NCI-H2196 treated with DMSO at 0.1 percent for 48 hours (cell line): Measurements from ENCODE around the gene MCRIP1.

Source experiments
- DNase-seq: peaks from one replicate; lab custom pipeline; 2025; ENCODE audit not compliant: unreplicated experiment; lab: John Stamatoyannopoulos, UW

MCRIP1 gene

DNA sequence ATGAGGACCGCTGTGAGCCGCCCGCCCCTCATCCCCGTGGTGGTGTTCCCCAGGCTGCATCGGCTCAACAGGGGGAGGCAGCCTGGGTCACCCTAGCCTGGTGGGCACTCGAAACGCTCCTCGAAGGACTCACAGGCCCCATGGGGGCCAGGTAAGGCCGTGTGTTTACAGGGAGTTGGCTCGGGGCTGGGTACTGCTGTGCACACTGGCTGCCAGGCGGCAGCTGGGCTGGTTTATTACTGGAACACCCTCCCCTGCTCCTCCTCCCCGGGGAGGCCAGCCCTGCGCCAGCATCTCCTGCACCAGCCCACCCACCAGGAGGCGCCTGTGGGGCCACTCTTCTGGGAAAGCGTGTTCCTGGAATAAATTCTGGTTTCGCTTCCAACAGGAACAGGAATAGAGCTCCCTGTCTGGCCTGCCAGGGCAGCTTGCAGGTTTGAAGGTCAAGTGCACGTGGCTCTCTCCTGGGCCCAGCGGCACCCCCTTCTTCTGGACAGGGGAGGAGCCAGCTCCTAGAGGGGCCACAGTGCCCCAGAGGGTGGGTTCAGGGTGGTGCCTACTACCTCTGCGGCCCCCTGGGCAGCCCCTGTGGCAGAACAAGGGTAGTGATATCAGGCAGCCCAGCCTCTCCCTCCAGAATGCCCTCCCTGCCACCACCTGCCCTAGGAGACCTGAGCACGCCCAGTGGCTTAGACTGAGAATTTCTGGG is 11.3 kb downstream of the MCRIP1 start:
- peak; percentile 96 for DNase-seq

DNA sequence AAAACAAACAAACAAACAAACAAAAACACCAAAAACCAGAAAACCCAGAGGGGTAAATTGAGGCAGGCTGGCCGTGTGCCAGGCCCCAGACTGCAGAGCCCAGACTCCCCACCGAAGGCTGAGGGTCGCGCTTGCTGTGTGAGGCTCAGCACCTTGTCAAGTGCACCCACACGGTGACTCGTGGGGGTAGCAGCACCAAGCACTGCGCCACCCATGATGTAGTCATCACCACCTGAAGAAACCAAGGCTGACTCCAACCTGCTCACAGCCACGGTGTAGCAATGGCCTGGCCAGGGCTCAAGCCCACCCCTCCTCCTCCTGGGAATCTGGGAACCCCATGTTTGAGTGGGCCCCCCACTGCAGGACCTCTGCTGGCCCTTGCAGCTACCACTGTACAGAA is 11.9 kb downstream of the MCRIP1 start:
- no peak for DNase-seq

DNA sequence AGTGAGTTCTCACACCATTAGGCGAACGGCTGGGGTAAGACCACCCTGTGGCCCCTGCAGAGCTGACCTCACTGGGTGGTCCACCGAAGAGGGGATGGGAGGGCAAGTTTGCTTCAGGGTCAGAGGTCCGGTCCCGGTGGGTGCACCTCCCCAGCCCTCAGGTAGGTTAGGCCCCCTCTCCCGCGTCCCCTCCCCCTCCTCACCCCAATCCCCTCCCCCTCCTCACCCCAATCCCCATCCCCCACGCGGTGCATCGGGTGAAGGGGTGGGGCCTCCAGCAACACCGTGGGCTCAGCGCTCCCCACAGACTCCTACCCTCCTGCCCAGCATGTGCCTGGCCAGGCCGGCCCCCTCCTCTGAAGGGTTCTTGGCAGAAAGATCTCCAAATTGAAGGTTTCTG is 13.4 kb downstream of the MCRIP1 start:
- no peak for DNase-seq

DNA sequence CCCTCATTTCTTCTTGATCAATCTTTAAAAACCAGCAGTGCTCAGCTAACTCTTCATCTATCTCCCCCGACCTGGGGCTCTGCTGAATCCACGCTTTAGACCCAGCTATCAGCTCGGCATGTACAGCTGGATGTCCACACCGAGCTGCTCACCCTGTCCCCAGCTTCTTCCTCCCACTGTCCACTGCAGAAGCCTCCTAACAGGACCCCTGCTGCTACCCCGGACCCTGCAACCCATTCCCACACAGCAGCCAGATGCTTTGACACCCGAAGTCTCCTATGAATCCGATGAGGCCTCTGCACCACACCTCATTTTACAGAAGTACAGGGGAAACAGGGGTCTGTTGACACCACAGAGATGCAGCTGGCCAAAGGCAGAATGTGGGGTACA is 15.3 kb downstream of the MCRIP1 start:
- DNase-seq = no peak

DNA sequence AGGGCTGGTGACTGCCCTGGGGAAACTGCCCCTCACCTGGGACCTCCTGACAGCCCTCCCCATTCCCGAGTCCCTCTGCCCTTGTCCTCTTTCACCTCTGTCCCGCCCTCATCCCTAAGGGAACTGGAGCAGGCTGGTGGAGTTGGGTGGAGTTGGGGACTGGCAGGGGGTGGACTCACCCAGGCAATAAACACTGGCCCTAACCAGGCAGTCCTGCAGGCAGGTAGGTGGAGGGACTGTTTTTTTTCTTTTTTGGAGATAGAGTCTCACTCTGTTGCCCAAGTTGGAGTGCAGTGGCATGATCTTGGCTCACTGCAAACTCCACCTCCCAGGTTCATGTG is 17.5 kb downstream of the MCRIP1 start:
- no peak for DNase-seq

DNA sequence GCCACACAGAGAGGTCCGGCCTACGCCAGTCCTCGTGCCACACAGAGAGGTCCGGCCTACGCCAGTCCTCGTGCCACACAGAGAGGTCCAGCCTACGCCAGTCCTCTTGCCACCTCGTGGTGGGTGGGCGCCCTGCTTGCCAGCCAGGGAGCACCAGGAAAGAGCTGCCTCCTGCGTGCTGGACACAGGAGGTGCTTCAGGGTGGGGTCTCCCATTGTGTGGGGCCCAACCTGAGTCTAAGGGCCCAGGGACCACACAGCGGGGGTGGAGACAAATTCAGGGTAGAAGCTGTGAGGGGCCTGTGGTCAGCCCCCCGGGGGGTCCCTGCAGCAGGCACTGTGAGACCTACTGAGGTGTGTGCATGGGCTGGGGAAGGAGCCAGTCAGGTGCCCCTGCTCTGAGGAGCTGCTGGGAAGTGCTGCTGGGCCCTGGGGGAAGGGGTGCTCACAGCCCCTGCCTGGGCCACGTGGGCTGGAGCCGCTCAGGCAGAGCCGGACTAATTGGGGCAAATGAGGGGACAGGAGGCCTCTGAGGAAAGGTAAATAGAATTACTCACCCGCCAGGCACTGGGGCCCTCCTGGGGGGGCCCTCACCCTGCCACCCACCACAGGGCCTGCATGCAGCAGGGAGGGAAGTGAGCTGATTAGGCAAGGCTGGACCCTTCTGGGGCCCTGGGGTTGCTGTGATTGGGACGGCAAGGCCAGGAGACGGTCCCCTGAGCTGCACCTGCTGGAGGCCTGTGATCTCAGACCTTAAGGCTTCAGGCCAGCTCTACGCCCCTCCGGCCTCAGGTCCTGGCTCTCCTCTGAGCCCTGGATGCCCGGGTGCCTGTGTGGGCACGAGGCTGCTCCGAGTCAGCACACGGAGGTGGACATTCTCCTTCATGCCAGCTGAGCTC is 18.1 kb downstream of the MCRIP1 start:
- peak; percentile 70 for DNase-seq

DNA sequence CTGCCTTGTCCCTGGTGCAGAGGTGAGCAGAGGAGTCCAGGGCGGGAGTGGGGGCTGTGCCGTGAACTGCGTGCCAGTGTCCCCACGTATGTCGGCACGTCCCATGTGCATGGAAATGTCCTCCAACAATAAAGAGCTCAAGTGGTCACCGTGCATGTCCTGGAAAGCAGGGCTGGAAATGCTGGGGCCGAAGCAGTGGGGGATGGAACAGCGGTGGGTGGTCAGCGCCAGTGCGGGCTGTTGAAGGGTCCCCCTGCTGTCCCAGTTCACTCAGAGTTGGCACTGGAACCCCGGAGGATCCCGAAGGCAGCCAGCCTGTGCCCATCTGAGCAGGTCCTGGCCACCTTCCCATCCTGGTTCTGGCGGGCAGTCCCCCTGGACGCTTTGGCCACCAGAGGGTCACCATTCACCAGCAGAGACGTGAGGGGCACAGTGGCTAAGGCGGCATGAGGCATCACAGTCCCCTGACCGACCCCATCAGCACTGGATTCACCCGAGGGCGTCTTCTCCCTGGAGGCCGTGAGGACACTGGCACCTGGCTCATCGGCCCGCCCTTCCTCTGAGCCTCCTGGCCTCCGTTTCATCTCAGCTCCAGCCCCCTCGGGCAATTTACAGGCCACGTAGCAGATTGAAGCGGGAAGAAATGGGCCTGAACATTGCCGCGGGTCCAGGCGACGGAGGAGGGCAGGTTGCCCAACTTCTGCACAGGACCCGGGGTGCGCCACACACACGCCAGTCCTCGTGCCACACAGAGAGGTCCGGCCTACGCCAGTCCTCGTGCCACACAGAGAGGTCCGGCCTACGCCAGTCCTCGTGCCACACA is 19.0 kb downstream of the MCRIP1 start:
- no peak for DNase-seq

DNA sequence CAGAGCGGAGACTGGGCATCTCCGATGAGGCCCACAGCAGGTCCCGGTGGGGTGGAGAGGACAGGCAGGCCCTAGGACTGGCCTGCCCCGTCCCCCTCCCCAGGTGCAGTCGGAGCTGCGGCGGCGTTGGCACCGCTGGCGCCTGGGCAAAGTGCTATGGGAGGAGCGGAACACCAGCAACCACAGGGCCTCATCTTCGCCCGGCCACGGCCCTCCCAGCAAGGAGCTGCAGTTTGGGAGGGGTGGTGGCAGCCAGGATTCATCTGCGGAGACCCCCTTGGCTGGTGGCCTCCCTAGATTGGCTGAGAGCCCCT is 19.8 kb downstream of the MCRIP1 start:
- no peak for DNase-seq

DNA sequence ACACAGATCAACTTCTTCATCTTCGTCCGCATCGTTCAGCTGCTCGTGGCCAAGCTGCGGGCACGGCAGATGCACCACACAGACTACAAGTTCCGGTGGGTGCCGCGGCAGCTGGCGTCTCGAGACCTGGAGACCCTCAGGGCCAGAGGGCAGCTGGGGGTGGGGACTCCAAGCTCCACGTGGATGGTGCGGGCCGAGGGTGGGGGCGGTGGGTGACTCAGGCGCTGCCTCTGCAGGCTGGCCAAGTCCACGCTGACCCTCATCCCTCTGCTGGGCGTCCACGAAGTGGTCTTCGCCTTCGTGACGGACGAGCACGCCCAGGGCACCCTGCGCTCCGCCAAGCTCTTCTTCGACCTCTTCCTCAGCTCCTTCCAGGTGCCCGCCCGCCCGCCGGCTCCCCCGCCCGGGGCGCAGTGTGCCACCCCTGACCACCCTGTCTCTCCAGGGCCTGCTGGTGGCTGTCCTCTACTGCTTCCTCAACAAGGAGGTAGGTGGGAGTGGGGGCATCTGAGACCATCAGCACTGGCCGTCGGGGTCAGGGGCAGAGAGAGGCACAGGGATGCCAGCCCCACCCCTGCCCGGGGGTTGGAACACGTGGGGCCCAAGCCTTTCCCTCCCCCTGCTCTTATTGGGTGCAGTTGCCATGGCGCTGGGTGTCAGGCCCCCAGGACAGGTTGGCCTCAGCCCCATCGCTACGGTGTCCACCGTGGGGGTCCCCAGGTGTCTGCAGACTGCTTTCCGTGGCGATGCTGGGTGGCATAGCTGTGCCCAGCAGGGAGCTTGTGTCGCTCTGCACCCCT is 20.3 kb downstream of the MCRIP1 start:
- DNase-seq = no peak

DNA sequence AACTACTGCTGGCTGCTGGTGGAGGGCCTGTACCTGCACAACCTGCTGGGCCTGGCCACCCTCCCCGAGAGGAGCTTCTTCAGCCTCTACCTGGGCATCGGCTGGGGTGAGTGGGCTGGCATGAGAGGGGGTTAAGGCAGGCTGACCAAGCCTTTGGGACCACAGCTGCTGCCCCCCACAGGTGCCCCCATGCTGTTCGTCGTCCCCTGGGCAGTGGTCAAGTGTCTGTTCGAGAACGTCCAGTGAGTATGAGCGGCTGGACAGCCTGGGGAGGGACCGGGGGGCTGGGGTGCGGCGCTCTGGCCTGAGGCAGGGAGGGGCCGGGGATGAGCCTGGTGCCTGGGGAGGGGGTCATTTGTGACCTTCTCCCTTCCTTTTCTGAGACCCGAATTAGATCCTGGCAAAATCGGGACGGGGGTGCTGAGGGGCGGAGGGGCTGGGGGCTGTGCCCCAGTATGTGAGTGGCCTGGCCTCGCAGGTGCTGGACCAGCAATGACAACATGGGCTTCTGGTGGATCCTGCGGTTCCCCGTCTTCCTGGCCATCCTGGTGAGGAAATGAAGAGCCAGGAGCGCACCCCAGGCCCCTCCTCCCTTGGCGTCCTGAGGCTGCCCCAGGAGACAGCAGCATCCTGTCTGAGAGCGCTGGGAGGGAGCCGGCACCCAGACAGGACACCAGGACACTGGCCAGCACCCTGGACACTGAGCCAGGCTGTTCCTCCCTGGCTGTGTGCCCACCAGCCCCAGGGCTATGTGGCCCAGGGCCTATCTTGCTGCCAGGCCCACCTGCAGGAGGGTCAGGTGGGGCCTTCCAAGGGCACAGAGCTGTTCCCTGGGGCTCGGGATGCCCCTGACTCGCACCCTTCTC is 21.2 kb downstream of the MCRIP1 start:
- no peak for DNase-seq

DNA sequence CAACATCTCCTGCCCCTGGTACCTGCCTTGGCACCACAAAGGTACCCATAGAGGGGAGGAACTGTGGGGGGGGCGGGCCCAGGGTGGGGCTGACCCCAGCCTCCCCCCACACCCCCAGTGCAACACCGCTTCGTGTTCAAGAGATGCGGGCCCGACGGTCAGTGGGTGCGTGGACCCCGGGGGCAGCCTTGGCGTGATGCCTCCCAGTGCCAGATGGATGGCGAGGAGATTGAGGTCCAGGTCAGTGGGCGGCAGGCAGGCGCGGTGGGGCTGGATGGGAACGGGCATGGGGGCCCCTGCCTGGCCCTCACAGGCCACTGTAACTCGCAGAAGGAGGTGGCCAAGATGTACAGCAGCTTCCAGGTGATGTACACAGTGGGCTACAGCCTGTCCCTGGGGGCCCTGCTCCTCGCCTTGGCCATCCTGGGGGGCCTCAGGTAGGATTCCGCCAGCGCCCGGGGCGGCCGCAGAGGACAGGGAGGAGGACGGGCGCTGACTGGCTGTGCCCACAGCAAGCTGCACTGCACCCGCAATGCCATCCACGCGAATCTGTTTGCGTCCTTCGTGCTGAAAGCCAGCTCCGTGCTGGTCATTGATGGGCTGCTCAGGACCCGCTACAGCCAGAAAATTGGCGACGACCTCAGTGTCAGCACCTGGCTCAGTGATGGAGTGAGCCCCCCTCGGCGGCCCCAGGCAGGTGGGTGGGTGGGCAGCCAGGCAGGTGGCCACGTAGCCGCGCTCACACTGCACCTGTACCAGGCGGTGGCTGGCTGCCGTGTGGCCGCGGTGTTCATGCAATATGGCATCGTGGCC is 22.0 kb downstream of the MCRIP1 start:
- no peak for DNase-seq

DNA sequence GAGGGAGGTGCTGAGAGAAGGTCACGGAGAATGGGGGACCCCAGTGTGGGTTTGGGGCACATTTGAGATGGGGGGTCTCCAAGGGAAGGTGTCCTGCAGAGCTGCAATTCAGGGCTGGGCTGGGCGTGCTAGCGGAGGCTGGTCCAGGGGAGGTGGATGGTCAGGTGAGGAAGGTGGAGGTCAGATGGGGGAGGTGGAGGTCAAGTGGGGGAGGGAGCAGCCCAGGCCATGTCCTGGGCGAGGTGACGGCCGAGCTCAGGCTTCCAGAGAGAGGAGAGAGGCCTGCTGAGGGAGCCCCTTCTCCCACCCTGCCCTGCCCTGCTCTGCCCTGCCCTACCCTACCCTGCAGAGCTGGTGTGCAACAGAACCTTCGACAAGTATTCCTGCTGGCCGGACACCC is 22.6 kb downstream of the MCRIP1 start:
- no peak for DNase-seq

DNA sequence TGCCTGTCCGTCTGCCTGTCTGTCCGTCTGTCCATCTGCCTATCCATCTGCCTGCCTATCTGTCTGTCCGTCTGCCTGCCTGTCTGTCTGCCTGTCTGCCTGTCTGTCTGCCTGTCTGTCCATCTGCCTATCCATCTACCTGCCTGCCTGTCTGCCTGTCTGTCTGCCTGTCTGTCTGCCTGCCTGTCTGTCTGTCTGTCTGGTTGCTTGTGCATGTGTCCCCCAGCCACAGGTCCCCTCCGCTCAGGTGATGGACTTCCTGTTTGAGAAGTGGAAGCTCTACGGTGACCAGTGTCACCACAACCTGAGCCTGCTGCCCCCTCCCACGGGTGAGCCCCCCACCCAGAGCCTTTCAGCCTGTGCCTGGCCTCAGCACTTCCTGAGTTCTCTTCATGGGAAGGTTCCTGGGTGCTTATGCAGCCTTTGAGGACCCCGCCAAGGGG is 23.5 kb downstream of the MCRIP1 start:
- DNase-seq = no peak

DNA sequence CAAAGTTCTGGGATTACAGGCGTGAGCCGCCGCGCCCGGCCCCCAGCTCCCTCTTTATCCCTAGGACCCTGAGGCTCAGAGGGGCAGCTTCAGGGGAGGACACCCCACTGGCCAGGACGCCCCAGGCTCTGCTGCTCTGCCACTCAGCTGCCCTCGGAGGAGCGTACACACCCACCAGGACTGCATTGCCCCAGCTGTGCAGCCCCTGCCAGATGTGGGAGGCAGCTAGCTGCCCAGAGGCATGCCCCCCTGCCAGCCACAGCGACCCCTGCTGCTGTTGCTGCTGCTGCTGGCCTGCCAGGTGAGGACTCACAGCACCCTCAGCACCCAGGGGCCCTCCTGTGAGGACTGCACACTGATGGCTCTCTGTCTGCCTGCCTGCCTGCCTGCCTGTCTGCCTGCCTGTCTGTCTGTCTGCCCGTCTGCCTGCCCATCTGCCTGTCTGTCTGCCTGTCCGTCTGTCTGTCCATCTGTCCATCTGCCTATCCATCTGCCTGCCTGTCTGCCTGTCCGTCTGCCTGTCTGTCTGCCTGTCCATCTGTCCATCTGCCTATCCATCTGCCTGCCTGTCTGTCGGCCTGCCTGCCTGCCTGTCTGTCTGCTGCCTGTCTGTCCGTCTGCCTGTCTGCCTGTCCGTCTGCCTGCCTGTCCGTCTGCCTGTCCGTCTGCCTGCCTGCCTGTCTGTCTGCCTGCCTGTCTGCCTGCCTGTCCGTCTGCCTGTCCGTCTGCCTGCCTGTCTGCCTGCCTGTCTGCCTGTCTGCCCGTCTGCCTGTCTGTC is 24.1 kb downstream of the MCRIP1 start:
- no peak for DNase-seq

DNA sequence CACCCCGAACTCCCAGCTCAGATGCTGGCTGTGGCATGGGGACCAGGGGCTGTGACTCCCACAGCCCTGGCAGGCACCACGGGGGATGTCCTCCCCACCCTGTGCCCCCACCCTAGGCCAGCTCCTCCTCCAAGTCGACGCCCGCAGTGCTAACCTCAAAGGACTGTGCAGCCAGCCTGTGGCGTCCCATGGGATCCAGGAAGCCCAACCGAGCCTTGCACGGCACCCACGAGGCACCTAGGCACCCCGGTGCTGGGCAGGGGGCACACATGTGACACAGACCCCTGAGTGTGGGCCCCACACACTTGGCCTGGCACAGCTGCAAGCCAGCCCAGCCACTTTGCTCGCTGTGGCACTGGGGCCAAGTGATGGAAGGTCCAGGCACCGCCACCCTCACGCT is 25.3 kb downstream of the MCRIP1 start:
- no peak for DNase-seq

DNA sequence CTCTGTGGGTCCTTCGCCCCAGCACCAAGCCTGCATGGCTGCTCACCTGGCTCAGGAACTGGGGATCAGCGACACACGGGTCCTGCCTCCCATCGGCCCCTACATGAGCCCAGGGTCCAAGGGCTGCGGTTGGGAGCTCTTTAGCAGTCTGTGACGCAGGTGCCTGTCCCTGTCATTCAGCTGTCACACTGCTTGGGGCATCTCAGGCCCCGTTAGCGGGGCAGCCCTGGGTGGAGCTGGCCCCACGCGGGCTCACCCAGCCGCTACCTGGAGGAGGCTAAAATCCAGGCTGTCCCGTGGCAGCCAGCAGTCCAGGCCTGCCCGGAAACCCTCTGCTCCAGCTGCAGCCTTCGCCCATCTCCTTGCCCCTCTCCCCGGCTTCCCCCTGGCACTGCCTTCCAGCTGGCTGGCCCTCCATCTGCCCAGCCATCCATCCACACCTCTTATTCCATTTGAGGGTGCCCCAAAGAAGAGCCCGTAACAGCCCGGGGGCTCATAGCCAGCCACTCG is 25.8 kb downstream of the MCRIP1 start:
- no peak for DNase-seq

DNA sequence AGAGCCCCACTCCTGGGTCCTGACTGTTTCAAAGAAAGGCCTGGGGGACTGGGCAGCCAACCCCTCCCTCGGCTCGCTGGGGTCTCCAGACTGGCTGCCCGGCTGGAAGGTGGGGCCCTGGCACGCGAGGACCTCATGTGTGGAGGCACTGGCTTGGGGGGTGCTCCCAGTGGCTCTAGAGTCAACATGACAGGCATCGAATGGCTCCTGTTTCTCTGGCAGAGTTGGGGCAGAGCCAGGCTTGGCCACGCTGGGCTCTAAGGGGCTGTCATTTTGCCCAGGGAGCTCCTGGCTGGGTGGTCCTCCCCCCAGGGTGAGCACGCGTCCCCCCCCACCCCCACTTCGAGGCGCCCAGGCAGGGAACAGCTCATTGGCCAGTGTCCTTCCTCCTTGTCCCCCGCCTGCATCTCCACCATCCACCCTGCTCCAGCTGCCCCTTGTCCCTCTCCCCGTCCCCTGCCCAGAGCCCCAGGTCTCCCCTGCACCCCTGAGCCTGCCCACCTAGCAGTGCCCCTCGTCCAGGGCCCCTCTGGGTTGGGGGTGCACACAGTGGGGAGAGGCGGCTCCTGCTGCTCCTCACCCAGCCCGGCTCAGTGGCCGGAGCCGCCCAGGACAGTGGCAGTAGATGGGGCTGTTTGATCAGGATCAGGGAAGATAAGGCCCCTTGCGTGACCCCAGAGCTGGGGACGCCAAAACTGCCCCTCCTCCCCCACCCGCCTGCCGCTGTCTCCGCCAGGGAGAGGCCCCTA is 26.5 kb downstream of the MCRIP1 start:
- no peak for DNase-seq
